Testis (tissue), 3 donors: ENCODE results near the gene RASA3. TPM values are rescaled to one million over a fixed set of nuclear protein-coding genes. Genes with fewer than 3 reads are reported as not detected.

Source experiments
- DNase-seq: peaks from one replicate; pipeline ENCODE4 v3.0.0-alpha.2; 2019
- H3K27ac ChIP-seq, 2 donors: fragments of 200-600 bp; sonication (generic); one replicate each; pipeline ENCODE4 v1.5.1; 2019
- H3K27me3 ChIP-seq: fragments of 200-600 bp; sonication (generic); one replicate; pipeline ENCODE4 v1.5.1; 2019
- H3K36me3 ChIP-seq: fragments of 200-600 bp; sonication (generic); one replicate; pipeline ENCODE4 v1.5.1; 2017; ENCODE audit warnings: low read depth; ENCODE audit errors: missing control alignments
- H3K4me1 ChIP-seq: fragments of 200-600 bp; sonication (generic); one replicate; pipeline ENCODE4 v1.5.1; 2019
- H3K4me3 ChIP-seq, 2 donors: fragments of 200-600 bp; sonication (generic); one replicate each; pipeline ENCODE4 v1.5.1; 2017 to 2019
- H3K9me3 ChIP-seq: fragments of 200-600 bp; sonication (generic); one replicate; pipeline ENCODE4 v1.5.1; 2017
- POLR2A ChIP-seq: fragments of 450-650 bp; IDR thresholded peaks from one replicate; pipeline ENCODE4 v1.6.1; 2017; ENCODE audit warnings: antibody characterized with exemption, mild to moderate bottlenecking, moderate library complexity
- WGBS, 2 donors: methylation state at CpG; one replicate each; pipeline ENCODE4 v1.1.5; 2018; 5-methylcytosine and 5-hydroxymethylcytosine counted together
- intact Hi-C: fragments of 100-400 bp; cut with DNase I; formaldehyde crosslinking; loops from one replicate; pipeline ENCODE4 v1.15.1; 2023; ENCODE audit warnings: low total_unique reads
- polyA plus RNA-seq: library from polyadenylated mRNA; stranded (reverse); fragments of 350-450 nt; fragmentation: Illumina TruSeq; extraction: RNeasy Lipid Tissue Mini Kit (QIAGEN cat#74804); gene quantifications from one replicate; pipeline ENCODE4 v1.2.3, GENCODE V29; 2014; ENCODE audit warnings: low read depth, low replicate concordance; ENCODE audit not compliant: insufficient read depth
- total RNA-seq, 2 donors: library from RNA; depleted of rRNA; stranded (reverse); fragments of >200 nt; gene quantifications; one replicate each; pipeline ENCODE4 v1.2.3, GENCODE V29; 2016
- TF ChIP-seq, protein P1 (sequence below), 3 experiments: fragments of 450-650 bp in 2 of 3; fragments of 200-600 bp in 1 of 3; sonication (generic) in 1 of 3; IDR thresholded peaks; one replicate each; pipeline ENCODE4 v1.5.1; 2016 to 2019; ENCODE audit warnings: antibody characterized with exemption in 3 of 3, mild to moderate bottlenecking in 2 of 3, moderate library complexity in 1 of 3

Gene RASA3
- total and polyA plus RNA-seq, 3 donors from 2014 or later = 13.2 to 21.6 (median 16.4) TPM

DNA sequence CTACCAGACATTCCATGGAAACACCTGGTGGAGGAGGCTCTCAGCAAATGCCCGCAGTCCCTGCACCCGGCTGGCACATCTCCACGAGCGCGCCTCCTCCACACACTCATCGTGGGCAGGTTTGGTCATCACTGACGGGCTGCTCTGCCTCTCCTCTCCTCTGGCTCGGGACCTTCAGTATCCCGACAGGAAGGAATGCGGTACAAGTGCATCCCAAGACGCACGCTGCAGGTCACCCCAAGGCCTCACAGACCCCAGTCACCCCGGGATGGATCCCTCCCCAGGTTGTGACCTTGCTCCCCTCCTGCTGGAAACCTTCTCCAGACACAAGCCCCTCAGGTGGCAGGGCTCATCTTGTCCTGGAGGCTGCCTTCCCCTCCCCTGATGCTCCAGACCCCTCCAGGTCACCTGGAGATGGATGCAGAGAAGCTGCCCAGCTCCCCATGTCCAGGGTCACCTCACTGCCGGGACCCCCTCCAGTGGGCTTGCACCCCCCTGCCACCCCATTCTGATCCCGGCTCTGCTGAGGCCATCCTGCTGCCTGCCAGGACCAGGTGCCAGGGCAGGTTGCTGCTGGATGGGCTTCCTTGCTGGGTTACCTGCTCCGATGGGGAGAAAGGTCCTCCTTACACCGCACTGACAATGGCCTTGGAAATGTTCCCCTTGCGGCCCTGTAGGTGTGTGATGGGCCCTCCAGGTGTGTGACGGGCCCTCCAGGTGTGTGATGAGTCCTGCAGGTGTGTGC is 188.4 kb downstream of the RASA3 start:
- DNase-seq = no peak
- Histone ChIP-seq H3K9me3 (no peaks in the 10 kb centered on the region), H3K36me3 (no peaks in the 10 kb centered on the region), H3K27me3 (no peaks in the 10 kb centered on the region), H3K27ac (no peak overlapping the region), H3K4me1 (no peaks in the 10 kb centered on the region), H3K4me3 (no peak overlapping the region)
- no peak for TF ChIP-seq POLR2A
- TF ChIP-seq, protein P1, sequence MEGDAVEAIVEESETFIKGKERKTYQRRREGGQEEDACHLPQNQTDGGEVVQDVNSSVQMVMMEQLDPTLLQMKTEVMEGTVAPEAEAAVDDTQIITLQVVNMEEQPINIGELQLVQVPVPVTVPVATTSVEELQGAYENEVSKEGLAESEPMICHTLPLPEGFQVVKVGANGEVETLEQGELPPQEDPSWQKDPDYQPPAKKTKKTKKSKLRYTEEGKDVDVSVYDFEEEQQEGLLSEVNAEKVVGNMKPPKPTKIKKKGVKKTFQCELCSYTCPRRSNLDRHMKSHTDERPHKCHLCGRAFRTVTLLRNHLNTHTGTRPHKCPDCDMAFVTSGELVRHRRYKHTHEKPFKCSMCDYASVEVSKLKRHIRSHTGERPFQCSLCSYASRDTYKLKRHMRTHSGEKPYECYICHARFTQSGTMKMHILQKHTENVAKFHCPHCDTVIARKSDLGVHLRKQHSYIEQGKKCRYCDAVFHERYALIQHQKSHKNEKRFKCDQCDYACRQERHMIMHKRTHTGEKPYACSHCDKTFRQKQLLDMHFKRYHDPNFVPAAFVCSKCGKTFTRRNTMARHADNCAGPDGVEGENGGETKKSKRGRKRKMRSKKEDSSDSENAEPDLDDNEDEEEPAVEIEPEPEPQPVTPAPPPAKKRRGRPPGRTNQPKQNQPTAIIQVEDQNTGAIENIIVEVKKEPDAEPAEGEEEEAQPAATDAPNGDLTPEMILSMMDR (IDR thresholded peaks at IDR 0.05) = no peak
- 78 to 89% methylated on average over 16 to 19 of the region's 19 CpGs for WGBS, 2 donors
- intact Hi-C loops = no loop called here

DNA sequence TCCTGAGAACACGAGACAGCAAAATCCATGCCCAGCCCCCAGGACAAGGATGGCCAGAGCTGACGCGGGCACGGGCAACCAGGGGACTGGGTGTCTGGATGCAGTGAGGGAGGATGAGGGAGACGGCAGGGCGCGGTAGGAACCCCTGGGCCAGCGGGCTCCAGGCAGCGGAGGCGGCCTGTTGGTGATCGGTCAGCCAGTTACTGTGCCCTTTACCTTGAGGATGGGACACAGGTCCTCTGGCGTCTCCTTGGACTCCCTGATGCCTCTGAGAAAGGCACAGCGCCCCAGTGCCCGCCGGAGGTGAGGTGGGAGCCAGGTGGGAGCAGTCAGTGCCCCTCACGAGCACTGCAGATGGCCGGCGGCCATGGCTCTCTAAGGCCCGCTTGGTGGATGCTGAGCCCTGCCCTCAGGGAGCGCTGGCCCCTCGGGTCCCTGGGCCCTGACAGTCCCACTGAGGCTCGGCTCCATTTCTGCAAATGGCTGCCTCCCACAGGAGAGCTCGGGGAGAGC is 189.8 kb downstream of the RASA3 start:
- 95 to 100% methylated on average over 6 to 23 of the region's 23 CpGs for WGBS, 2 donors
- H3K9me3 ChIP-seq = no peaks in the 10 kb centered on the region
- H3K4me3 ChIP-seq = no peak overlapping the region
- TF ChIP-seq, protein P1 (IDR thresholded peaks at IDR 0.05) = no peak
- no peak for TF ChIP-seq POLR2A
- H3K27ac ChIP-seq = no peak overlapping the region
- H3K4me1 ChIP-seq = no peaks in the 10 kb centered on the region
- no peaks in the 10 kb centered on the region for H3K36me3 ChIP-seq
- DNase-seq = no peak
- no peaks in the 10 kb centered on the region for H3K27me3 ChIP-seq
- intact Hi-C loops = no loop called here

GRCh38 chr13:113941571-113942191 is 190.7 kb downstream of the RASA3 start:
- H3K27ac ChIP-seq = no peak overlapping the region
- DNase-seq = no peak
- intact Hi-C loops = no loop called here
- no peaks in the 10 kb centered on the region for H3K9me3 ChIP-seq
- H3K4me3 ChIP-seq = no peak overlapping the region
- 90 to 92% methylated on average over 13 to 16 of the region's 16 CpGs for WGBS, 2 donors
- TF ChIP-seq POLR2A = no peak
- TF ChIP-seq, protein P1 (IDR thresholded peaks at IDR 0.05) = no peak
- H3K27me3 ChIP-seq = no peaks in the 10 kb centered on the region
- no peaks in the 10 kb centered on the region for H3K36me3 ChIP-seq
- H3K4me1 ChIP-seq = no peaks in the 10 kb centered on the region

DNA sequence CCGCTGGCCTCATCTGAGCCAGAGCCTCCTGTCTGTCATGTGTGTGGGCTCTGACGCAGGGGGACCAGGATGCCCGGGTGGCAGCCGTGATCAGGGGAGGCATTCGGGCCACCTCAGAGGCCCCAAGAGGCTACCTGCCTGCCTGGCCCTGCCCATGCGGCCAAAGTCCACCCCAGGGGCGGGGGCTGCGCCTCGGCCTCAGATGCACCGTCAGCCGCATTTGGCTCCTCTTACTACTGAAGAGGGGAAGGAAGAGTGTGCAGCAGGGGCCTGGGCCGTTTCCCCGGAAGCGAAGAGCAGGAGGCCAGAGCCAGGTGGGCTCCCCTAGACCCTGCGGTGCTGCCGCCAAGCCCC is 192.5 kb downstream of the RASA3 start:
- H3K27me3 ChIP-seq = no peaks in the 10 kb centered on the region
- no peaks in the 10 kb centered on the region for H3K4me1 ChIP-seq
- TF ChIP-seq, protein P1 (IDR thresholded peaks at IDR 0.05) = no peak
- no peak for TF ChIP-seq POLR2A
- intact Hi-C loops = loop anchor here (5.0 kb wide), 1 partner anchor 123 kb away; no protein-coding TSS in a partner anchor
- H3K36me3 ChIP-seq = no peaks in the 10 kb centered on the region
- H3K27ac ChIP-seq = no peak overlapping the region
- no peak overlapping the region for H3K4me3 ChIP-seq
- no peaks in the 10 kb centered on the region for H3K9me3 ChIP-seq
- 70 to 86% methylated on average over 13 to 16 of the region's 16 CpGs for WGBS, 2 donors
- DNase-seq = no peak
